Mesothelial cell of epicardium (in vitro differentiated cells): ENCODE data around the gene AHDC1. TPM values are rescaled to one million over a fixed set of nuclear protein-coding genes. Genes with fewer than 3 reads are reported as not detected.

Source experiments
- DNase-seq, 2 experiments: peaks; one replicate each; pipeline ENCODE4 v3.0.0; 2021; ENCODE audit warnings: low spot score in 2 of 2; ENCODE audit not compliant: unreplicated experiment in 2 of 2
- H3K27ac Mint-ChIP-seq: 2 replicates; pipeline ENCODE4 v1.8.0; 2021; ENCODE audit warnings: mixed read lengths
- H3K27me3 Mint-ChIP-seq: 2 replicates; pipeline ENCODE4 v1.8.0; 2021; ENCODE audit warnings: low read depth, mixed read lengths
- H3K36me3 Mint-ChIP-seq: 2 replicates; pipeline ENCODE4 v1.8.0; 2021; ENCODE audit warnings: mixed read lengths
- H3K4me1 Mint-ChIP-seq: 2 replicates; pipeline ENCODE4 v1.8.0; 2021; ENCODE audit warnings: mixed read lengths
- H3K4me3 Mint-ChIP-seq: 2 replicates; pipeline ENCODE4 v1.8.0; 2021; ENCODE audit warnings: mild to moderate bottlenecking, moderate library complexity, mixed read lengths
- H3K9me3 Mint-ChIP-seq: 2 replicates; pipeline ENCODE4 v1.8.0; 2021; ENCODE audit warnings: mixed read lengths
- CTCF ChIP-seq: fragments of 200-600 bp; sonication (generic); IDR thresholded peaks from one replicate; pipeline ENCODE4 v1.5.0; 2021; ENCODE audit warnings: antibody characterized with exemption; ENCODE audit not compliant: unreplicated experiment
- total RNA-seq: library from RNA; stranded (reverse); gene quantifications from 3 replicates; pipeline ENCODE4 v1.2.1, GENCODE V29; 2021

Gene AHDC1
- total RNA-seq, 1 donor from 2014 or later: 73.5 TPM

GRCh38 chr1:27571439-27572018 lies 32.4 kb downstream of the AHDC1 start:
- H3K27me3 Mint-ChIP-seq: no peaks in the 10 kb centered on the region

GRCh38 chr1:27570784-27571183 lies 33.2 kb downstream of the AHDC1 start:
- Mint-ChIP-seq H3K4me3 (peak overlapping the region; percentile 52), H3K4me1 (peaks cover 82% of the 10 kb centered on the region), H3K27ac (peak overlapping the region; percentile 90), H3K27me3 (no peaks in the 10 kb centered on the region), H3K9me3 (no peaks in the 10 kb centered on the region), H3K36me3 (no peaks in the 10 kb centered on the region)
- DNase-seq: no peak
- TF ChIP-seq CTCF: no peak

More at GRCh38 chr1:27571439-27572018, 32.4 kb downstream of the AHDC1 start:
- no peak for DNase-seq
- H3K9me3 Mint-ChIP-seq: no peaks in the 10 kb centered on the region
- no peaks in the 10 kb centered on the region for H3K36me3 Mint-ChIP-seq
- H3K4me3 Mint-ChIP-seq: peak overlapping the region; percentile 10
- no peak for TF ChIP-seq CTCF
- peak overlapping the region; percentile 95 for H3K27ac Mint-ChIP-seq
- peaks cover 75% of the 10 kb centered on the region for H3K4me1 Mint-ChIP-seq

- H3K4me3 Mint-ChIP-seq: peak overlapping the region; percentile 9
Measured at GRCh38 chr1:27570356-27570755, 33.6 kb downstream of the AHDC1 start.

GRCh38 chr1:27569506-27570291 lies 34.2 kb downstream of the AHDC1 start:
- Mint-ChIP-seq H3K4me3 (peak overlapping the region; percentile 41), H3K36me3 (no peaks in the 10 kb centered on the region), H3K4me1 (peaks cover 83% of the 10 kb centered on the region), H3K27ac (peak overlapping the region; percentile 94), H3K27me3 (no peaks in the 10 kb centered on the region), H3K9me3 (no peaks in the 10 kb centered on the region)
- no peak for DNase-seq
- no peak for TF ChIP-seq CTCF

More at GRCh38 chr1:27570356-27570755, 33.6 kb downstream of the AHDC1 start:
- H3K4me1 Mint-ChIP-seq: peaks cover 86% of the 10 kb centered on the region
- no peak for TF ChIP-seq CTCF
- H3K27ac Mint-ChIP-seq: peak overlapping the region; percentile 90
- H3K36me3 Mint-ChIP-seq: no peaks in the 10 kb centered on the region
- no peaks in the 10 kb centered on the region for H3K9me3 Mint-ChIP-seq
- no peaks in the 10 kb centered on the region for H3K27me3 Mint-ChIP-seq
- DNase-seq: no peak

- no peak for DNase-seq
- peak overlapping the region; percentile 94 for H3K27ac Mint-ChIP-seq
- no peaks in the 10 kb centered on the region for H3K27me3 Mint-ChIP-seq
- peak overlapping the region; percentile 41 for H3K4me3 Mint-ChIP-seq
- H3K36me3 Mint-ChIP-seq: no peaks in the 10 kb centered on the region
- H3K4me1 Mint-ChIP-seq: peaks cover 82% of the 10 kb centered on the region
- no peaks in the 10 kb centered on the region for H3K9me3 Mint-ChIP-seq
- TF ChIP-seq CTCF: no peak
Measured at GRCh38 chr1:27569088-27569460, 34.9 kb downstream of the AHDC1 start.
